Occipital lobe (tissue), 2 donors: ENCODE measurements around the gene TMUB1. TPM values are rescaled to one million over a fixed set of nuclear protein-coding genes. Genes with fewer than 3 reads are reported as not detected.

Experiments used
- DNase-seq: peaks from one replicate; lab custom pipeline; 2025; lab: John Stamatoyannopoulos, UW
- total RNA-seq: library from RNA; depleted of rRNA; stranded (reverse); fragments of >200 nt; gene quantifications from one replicate; pipeline ENCODE4 v1.2.3, GENCODE V29; 2014

The TMUB1 gene
- total RNA-seq, result 9.7 TPM

GRCh38 chr7:151083071-151083823 lies at the start of gene TMUB1:
Gene TMUB1, minus strand, starts transcription at chr7:151083493. Its CDS starts 930 bp downstream, at chr7:151082563.
- peak; percentile 74 for DNase-seq

GRCh38 chr7:151132461-151133205 lies 49.3 kb upstream of the TMUB1 start:
- DNase-seq, result no peak

GRCh38 chr7:151131592-151132293 lies 48.5 kb upstream of the TMUB1 start:
- peak; percentile 48 for DNase-seq

- DNase-seq, result no peak
These were observed 47.9 kb upstream of the TMUB1 start for GRCh38 chr7:151131224-151131591.

GRCh38 chr7:151130741-151131157 lies 47.5 kb upstream of the TMUB1 start:
- DNase-seq, result no peak

- no peak for DNase-seq
These were observed 46.8 kb upstream of the TMUB1 start for GRCh38 chr7:151129960-151130591.

- no peak for DNase-seq
These were observed 46.0 kb upstream of the TMUB1 start for GRCh38 chr7:151129117-151129959.

- DNase-seq, result no peak
These were observed 45.4 kb upstream of the TMUB1 start for GRCh38 chr7:151128716-151129115.

GRCh38 chr7:151128144-151128543 lies 44.9 kb upstream of the TMUB1 start:
- no peak for DNase-seq

GRCh38 chr7:151126491-151127137 lies 43.3 kb upstream of the TMUB1 start:
- no peak for DNase-seq

GRCh38 chr7:151125846-151126481 lies 42.7 kb upstream of the TMUB1 start:
- no peak for DNase-seq

GRCh38 chr7:151125470-151125845 lies 42.2 kb upstream of the TMUB1 start:
- no peak for DNase-seq

- DNase-seq, result no peak
These were observed 41.7 kb upstream of the TMUB1 start for GRCh38 chr7:151124899-151125399.

GRCh38 chr7:151124481-151124880 lies 41.2 kb upstream of the TMUB1 start:
- no peak for DNase-seq

GRCh38 chr7:151123822-151124464 lies 40.6 kb upstream of the TMUB1 start:
- peak; percentile 78 for DNase-seq

GRCh38 chr7:151123158-151123821 lies 40.0 kb upstream of the TMUB1 start:
- no peak for DNase-seq

GRCh38 chr7:151122796-151123157 lies 39.5 kb upstream of the TMUB1 start:
- DNase-seq, result no peak

GRCh38 chr7:151122276-151122675 lies 39.0 kb upstream of the TMUB1 start:
- DNase-seq, result no peak
